Hepatocyte (in vitro differentiated cells): ENCODE results near the gene ZBTB43. TPM values are rescaled to one million over a fixed set of nuclear protein-coding genes. Genes with fewer than 3 reads are reported as not detected.

ENCODE experiments used
- DNase-seq: peaks from one replicate; pipeline ENCODE4 v3.0.0-alpha.2; 2016; ENCODE audit warnings: low spot score
- H2AFZ ChIP-seq: fragments of 200-600 bp; sonication (generic); 2 replicates; pipeline ENCODE4 v1.6.0; 2016; ENCODE audit warnings: antibody characterized with exemption, mild to moderate bottlenecking
- H3K27ac ChIP-seq: fragments of 200-600 bp; sonication (generic); 2 replicates; pipeline ENCODE4 v1.5.1; 2016; ENCODE audit warnings: mild to moderate bottlenecking
- H3K27me3 ChIP-seq: fragments of 200-600 bp; sonication (generic); 2 replicates; pipeline ENCODE4 v1.6.1; 2016
- H3K36me3 ChIP-seq: fragments of 200-600 bp; sonication (generic); replicated peaks from 2 replicates; pipeline ENCODE4 v1.5.1; 2016; ENCODE audit warnings: low read depth; ENCODE audit not compliant: insufficient read depth
- H3K4me1 ChIP-seq: fragments of 200-600 bp; sonication (generic); 2 replicates; pipeline ENCODE4 v1.5.1; 2016; ENCODE audit warnings: mild to moderate bottlenecking, moderate library complexity; ENCODE audit not compliant: insufficient read depth
- H3K4me2 ChIP-seq: fragments of 200-600 bp; sonication (generic); 2 replicates; pipeline ENCODE4 v1.6.0; 2016
- H3K4me3 ChIP-seq: fragments of 200-600 bp; sonication (generic); 2 replicates; pipeline ENCODE4 v1.5.1; 2016; ENCODE audit warnings: mild to moderate bottlenecking
- H3K79me2 ChIP-seq: fragments of 200-600 bp; sonication (generic); 2 replicates; pipeline ENCODE4 v1.6.0; 2017; ENCODE audit warnings: mild to moderate bottlenecking
- H3K9me2 ChIP-seq: fragments of 200-600 bp; sonication (generic); replicated peaks from 2 replicates; pipeline ENCODE4 v1.6.0; 2017; ENCODE audit warnings: mild to moderate bottlenecking; ENCODE audit not compliant: insufficient read depth
- H3K9me3 ChIP-seq: fragments of 200-600 bp; sonication (generic); 2 replicates; pipeline ENCODE4 v1.5.1; 2016; ENCODE audit warnings: low read depth, mild to moderate bottlenecking
- H4K20me1 ChIP-seq: fragments of 200-600 bp; sonication (generic); 2 replicates; pipeline ENCODE4 v1.6.0; 2016; ENCODE audit warnings: mild to moderate bottlenecking; ENCODE audit not compliant: insufficient read depth, poor library complexity, severe bottlenecking
- EZH2 ChIP-seq: fragments of 200-600 bp; sonication (generic); IDR thresholded peaks from 2 replicates; pipeline ENCODE4 v1.6.1; 2016; ENCODE audit warnings: antibody characterized with exemption, mild to moderate bottlenecking, borderline replicate concordance
- EZH2phosphoT487 ChIP-seq: fragments of 200-600 bp; sonication (generic); IDR thresholded peaks from one replicate; pipeline ENCODE4 v1.6.1; 2018; ENCODE audit warnings: antibody characterized with exemption, mild to moderate bottlenecking, low read depth, moderate library complexity; ENCODE audit not compliant: unreplicated experiment, severe bottlenecking
- WGBS: methylation state at CpG from one replicate; pipeline ENCODE4 v1.1.6; 2016; ENCODE audit warnings: low lambda C conversion rate; ENCODE audit errors: missing lambda C conversion rate; 5-methylcytosine and 5-hydroxymethylcytosine counted together
- polyA plus RNA-seq: library from polyadenylated mRNA; unstranded; fragments of >200 nt; fragmentation: Nextera tagmentation; extraction: Ambion mirVana; gene quantifications from 2 replicates; pipeline ENCODE4 v1.2.1, GENCODE V29; 2016
- total RNA-seq: library from RNA; depleted of rRNA; stranded (reverse); fragments of >200 nt; gene quantifications from 2 replicates; pipeline ENCODE4 v1.2.3, GENCODE V29; 2014
- TF ChIP-seq, protein P1 (sequence below): fragments of 200-600 bp; sonication (generic); IDR thresholded peaks from 2 replicates; pipeline ENCODE4 v1.5.1; 2016; ENCODE audit warnings: antibody characterized with exemption, mild to moderate bottlenecking; ENCODE audit not compliant: poor library complexity

The ZBTB43 gene
- 13.7 and 16.4 TPM in 2 replicates for total RNA-seq
- polyA plus RNA-seq = 11.1 and 14.9 TPM in 2 replicates

DNA sequence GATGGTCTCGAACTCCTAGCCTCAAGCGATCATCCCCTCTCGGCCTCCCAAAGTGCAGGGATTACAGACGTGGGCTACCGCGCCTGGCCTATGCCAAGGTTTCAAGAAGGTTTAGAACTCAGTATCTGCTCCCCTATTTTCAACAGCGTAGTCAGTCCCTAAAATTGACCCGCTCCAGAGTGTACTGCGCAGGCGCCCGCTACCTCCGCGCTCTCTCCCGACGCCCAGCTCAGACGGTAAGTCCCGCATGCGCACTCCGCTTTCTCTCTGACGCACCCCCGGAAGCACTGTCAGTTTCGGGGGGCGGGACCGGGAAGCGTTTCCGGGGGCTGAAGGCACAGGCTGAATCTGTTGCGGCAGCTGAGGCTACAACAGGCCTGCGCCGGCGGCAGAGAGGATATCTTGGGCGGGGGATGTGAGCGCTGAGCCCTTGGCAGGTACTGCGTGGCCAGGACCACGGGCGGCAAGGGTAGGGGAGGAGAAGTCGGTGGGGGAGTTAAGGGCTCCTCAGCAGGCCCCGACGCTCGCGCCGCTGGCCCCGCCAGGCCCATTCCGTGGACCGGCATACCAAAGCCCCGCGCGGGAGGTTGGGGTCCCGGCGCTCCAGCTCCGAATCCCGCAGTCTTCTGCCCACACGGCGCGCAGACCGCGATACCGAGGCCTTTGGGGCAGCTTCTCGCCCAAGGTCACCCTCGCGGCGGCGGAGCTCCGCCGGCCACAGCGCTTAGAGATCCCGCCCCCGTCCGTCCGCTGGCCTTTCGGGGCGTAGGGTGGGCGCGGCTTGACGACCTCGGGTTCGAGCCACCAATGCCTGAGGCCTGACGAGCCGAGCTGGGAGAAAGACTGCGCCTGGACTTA lies at the start of gene ZBTB43:
TSS of gene ZBTB43 (plus strand) at position 345 of the 858 bp plus-strand sequence. CDS start 27,470 bp downstream, outside the sequence.
- Histone ChIP-seq H3K27me3 (no peaks in the 10 kb centered on the region), H4K20me1 (peaks cover 42% of the 10 kb centered on the region), H3K79me2 (peaks cover 46% of the 10 kb centered on the region), H2AFZ (peak within 1 kb of the TSS; percentile 99), H3K4me1 (peaks cover 25% of the 10 kb centered on the region), H3K9me2 (no peaks in the 10 kb centered on the region), H3K9me3 (no peaks in the 10 kb centered on the region), H3K27ac (peak within 1 kb of the TSS; percentile 95), H3K4me3 (peak within 1 kb of the TSS; percentile 55), H3K36me3 (no peaks in the 10 kb centered on the region), H3K4me2 (peak within 1 kb of the TSS; percentile 90)
- peak; percentile 99 for DNase-seq
- TF ChIP-seq EZH2 (no peak), EZH2phosphoT487 (no peak)
- TF ChIP-seq, protein P1, sequence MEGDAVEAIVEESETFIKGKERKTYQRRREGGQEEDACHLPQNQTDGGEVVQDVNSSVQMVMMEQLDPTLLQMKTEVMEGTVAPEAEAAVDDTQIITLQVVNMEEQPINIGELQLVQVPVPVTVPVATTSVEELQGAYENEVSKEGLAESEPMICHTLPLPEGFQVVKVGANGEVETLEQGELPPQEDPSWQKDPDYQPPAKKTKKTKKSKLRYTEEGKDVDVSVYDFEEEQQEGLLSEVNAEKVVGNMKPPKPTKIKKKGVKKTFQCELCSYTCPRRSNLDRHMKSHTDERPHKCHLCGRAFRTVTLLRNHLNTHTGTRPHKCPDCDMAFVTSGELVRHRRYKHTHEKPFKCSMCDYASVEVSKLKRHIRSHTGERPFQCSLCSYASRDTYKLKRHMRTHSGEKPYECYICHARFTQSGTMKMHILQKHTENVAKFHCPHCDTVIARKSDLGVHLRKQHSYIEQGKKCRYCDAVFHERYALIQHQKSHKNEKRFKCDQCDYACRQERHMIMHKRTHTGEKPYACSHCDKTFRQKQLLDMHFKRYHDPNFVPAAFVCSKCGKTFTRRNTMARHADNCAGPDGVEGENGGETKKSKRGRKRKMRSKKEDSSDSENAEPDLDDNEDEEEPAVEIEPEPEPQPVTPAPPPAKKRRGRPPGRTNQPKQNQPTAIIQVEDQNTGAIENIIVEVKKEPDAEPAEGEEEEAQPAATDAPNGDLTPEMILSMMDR = no peak
- WGBS = 4% methylated on average over 69 of the region's 79 CpGs

GRCh38 chr9:126755317-126755875 lies 49.4 kb upstream of the ZBTB43 start:
- H3K4me1 ChIP-seq = no peaks in the 10 kb centered on the region
- H3K27ac ChIP-seq = no peak overlapping the region
- WGBS = 85% methylated on average over 19 of the region's 19 CpGs
- no peaks in the 10 kb centered on the region for H3K9me2 ChIP-seq
- no peak overlapping the region for H2AFZ ChIP-seq
- DNase-seq = no peak
- no peaks in the 10 kb centered on the region for H3K36me3 ChIP-seq
- no peaks in the 10 kb centered on the region for H3K27me3 ChIP-seq
- H3K9me3 ChIP-seq = no peaks in the 10 kb centered on the region
- no peaks in the 10 kb centered on the region for H3K79me2 ChIP-seq
- no peaks in the 10 kb centered on the region for H4K20me1 ChIP-seq
- H3K4me2 ChIP-seq = peak overlapping the region; percentile 46
- TF ChIP-seq EZH2 = no peak
- TF ChIP-seq, protein P1 = no peak
- no peak for TF ChIP-seq EZH2phosphoT487
- H3K4me3 ChIP-seq = no peak overlapping the region

DNA sequence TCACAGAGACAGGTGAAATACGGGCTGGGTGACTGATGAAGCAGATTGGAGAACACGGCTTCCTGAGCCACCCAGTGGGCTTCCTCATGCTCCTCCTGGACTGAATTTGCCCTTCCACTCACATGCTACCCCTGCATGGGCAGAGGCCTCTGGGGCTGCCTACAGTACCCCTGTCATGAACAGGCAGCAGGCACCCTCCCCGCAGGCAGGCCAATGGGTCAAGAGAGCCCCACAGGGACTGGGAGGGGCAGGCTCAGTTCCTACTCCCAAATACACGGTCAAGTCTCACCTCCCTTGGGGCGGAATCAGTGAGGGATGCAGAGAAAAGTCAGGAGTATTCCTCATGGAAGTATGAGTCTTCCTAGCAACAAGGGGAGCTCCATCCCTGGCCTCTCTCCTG lies 48.6 kb upstream of the ZBTB43 start:
- no peak overlapping the region for H3K4me2 ChIP-seq
- no peaks in the 10 kb centered on the region for H4K20me1 ChIP-seq
- DNase-seq = no peak
- H3K9me2 ChIP-seq = no peaks in the 10 kb centered on the region
- no peaks in the 10 kb centered on the region for H3K36me3 ChIP-seq
- H3K9me3 ChIP-seq = no peaks in the 10 kb centered on the region
- TF ChIP-seq EZH2phosphoT487 (no peak), EZH2 (no peak)
- TF ChIP-seq, protein P1 = no peak
- H2AFZ ChIP-seq = no peak overlapping the region
- H3K79me2 ChIP-seq = no peaks in the 10 kb centered on the region
- no peak overlapping the region for H3K27ac ChIP-seq
- no peaks in the 10 kb centered on the region for H3K4me1 ChIP-seq
- no peak overlapping the region for H3K4me3 ChIP-seq
- WGBS = 86% methylated on average over 5 of the region's 5 CpGs
- no peaks in the 10 kb centered on the region for H3K27me3 ChIP-seq
